K562 (cell line): ENCODE results near the gene ALKBH8. TPM values are rescaled to one million over a fixed set of nuclear protein-coding genes. Genes with fewer than 3 reads are reported as not detected.

ENCODE experiments used
- ATF3 ChIP-seq, 2 experiments: fragments of 450-650 bp in 1 of 2; sonication (generic) in 1 of 2; formaldehyde crosslinking in 1 of 2; IDR thresholded peaks in 1 of 2; conservative IDR thresholded peaks in 1 of 2; 2 replicates each; pipeline versions ENCODE4 v1.6.1 to v1.8.1; 2016 to 2023; ENCODE audit warnings: mild to moderate bottlenecking in 2 of 2, moderate library complexity in 2 of 2, inconsistent platforms in 1 of 2, missing genetic modification reagents in 1 of 2
- CREB3L1 ChIP-seq: fragments of 450-650 bp; IDR thresholded peaks from 2 replicates; pipeline ENCODE4 v1.6.1; 2014; ENCODE audit warnings: low read depth, mild to moderate bottlenecking, moderate library complexity, borderline replicate concordance
- KLF1 ChIP-seq: fragments of 450-650 bp; IDR thresholded peaks from 2 replicates; pipeline ENCODE4 v1.6.1; 2016; ENCODE audit warnings: missing genetic modification characterization, missing compliant biosample characterization
- PBX2 ChIP-seq, 2 experiments: IDR thresholded peaks in 1 of 2; conservative IDR thresholded peaks in 1 of 2; 2 replicates each; pipeline ENCODE4 v1.6.1; 2016; ENCODE audit warnings: low read depth in 2 of 2, mild to moderate bottlenecking in 1 of 2, missing compliant biosample characterization in 1 of 2, missing genetic modification characterization in 1 of 2, moderate library complexity in 1 of 2
- PTTG1 ChIP-seq: fragments of 450-650 bp; IDR thresholded peaks from 2 replicates; pipeline ENCODE4 v1.6.1; 2016; ENCODE audit warnings: low read depth, mild to moderate bottlenecking, missing genetic modification characterization, missing compliant biosample characterization
- RFX7 ChIP-seq: fragments of 250-450 bp; sonication (Bioruptor Pico); IDR thresholded peaks from 2 replicates; pipeline ENCODE4 v1.5.1; 2021; ENCODE audit warnings: mild to moderate bottlenecking
- ZNF592 ChIP-seq: fragments of 450-650 bp; IDR thresholded peaks from 2 replicates; pipeline ENCODE4 v1.6.1; 2017; ENCODE audit warnings: antibody characterized with exemption, mild to moderate bottlenecking
- polyA plus RNA-seq, 8 experiments: library from polyadenylated mRNA; depleted of rRNA in 4 of 8; stranded (reverse) in 5 of 8; unstranded in 3 of 8; fragments of >200 nt; fragmentation: Nextera tagmentation in 2 of 8; fragmentation: Illumina TruSeq in 1 of 8; extraction: Ambion mirVana in 2 of 8; extraction: Trizol in 1 of 8; gene quantifications; 2 replicates each; pipeline versions ENCODE4 v1.2.1 to v1.2.3, GENCODE V29; 2011 to 2014; ENCODE audit warnings: inconsistent platforms in 1 of 8, missing spikeins in 1 of 8
- total RNA-seq, 7 experiments: library from RNA; depleted of rRNA in 6 of 7; stranded (reverse); fragments of >200 nt in 6 of 7; fragmentation: Illumina TruSeq in 2 of 7; extraction: Trizol in 2 of 7; gene quantifications; 2 replicates each; pipeline versions ENCODE4 v1.2.1 to v1.2.3, GENCODE V29; 2011 to 2021; ENCODE audit warnings: low replicate concordance in 1 of 7

Gene ALKBH8
- total and polyA plus RNA-seq, 9 of the 15 experiments (the other 6 are each of a cell fraction or from before 2014, with no cell fraction given) = 4.3 to 14.4 (median 9.1) TPM

- TF ChIP-seq CREB3L1 (no peak), RFX7 (CRISPR knock-in tag) (no peak), PTTG1 (no peak), PBX2 (CRISPR knock-in tag; IDR thresholded peaks at IDR 0.05; ENCODE audit: low read depth) (no peak), PBX2 (tag; conservative IDR thresholded peaks at IDR 0.05; ENCODE audit: low read depth) (no peak), ATF3 (IDR thresholded peaks at IDR 0.05) (no peak), ATF3 (CRISPR knock-in tag; conservative IDR thresholded peaks at IDR 0.05) (no peak), KLF1 (tag) (no peak), ZNF592 (no peak)
These were observed 60.6 kb downstream of the ALKBH8 start (continued) for GRCh38 chr11:107504981-107505380.
